ENCODE data around the gene CAMK2G. TPM values are rescaled to one million over a fixed set of nuclear protein-coding genes. Genes with fewer than 3 reads are reported as not detected.

The CAMK2G gene
- total RNA-seq, 2 experiments from 2014 or later, result 34.4 to 38.4 TPM

DNA sequence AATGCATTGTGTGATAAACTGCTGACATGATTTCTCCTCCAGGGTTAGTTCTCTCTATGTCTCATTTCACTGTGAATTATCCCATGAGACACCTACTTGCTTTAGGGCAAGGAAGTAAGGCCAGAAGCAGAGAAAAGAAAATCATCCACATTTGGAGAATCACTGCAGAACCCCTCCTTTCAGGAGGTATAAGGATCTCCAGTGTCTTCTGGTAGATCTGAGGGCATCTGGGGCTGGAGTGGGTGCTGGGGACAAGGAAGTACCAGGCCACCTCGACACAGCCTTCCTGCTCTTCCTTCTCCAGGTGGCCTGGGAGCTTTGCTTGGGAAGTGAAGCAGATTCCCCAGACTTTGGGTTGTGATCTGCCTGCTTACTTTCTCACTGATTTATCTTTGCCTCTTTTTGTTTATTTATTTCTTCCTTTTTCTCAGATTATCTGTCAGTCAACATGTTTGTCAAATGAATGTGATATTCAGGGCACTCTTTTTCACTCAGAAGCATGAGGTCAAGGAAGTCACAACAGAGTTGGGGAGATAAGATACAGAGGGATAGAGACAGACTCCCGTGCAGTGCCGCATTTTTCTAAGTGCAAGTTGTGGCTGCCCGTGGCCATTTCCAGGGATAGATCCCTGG, 12.4 kb upstream of the CAMK2G start:
- H3K4me1 Mint-ChIP-seq (ENCODE audit: low read depth), result peaks cover 10% of the 10 kb centered on the region

DNA sequence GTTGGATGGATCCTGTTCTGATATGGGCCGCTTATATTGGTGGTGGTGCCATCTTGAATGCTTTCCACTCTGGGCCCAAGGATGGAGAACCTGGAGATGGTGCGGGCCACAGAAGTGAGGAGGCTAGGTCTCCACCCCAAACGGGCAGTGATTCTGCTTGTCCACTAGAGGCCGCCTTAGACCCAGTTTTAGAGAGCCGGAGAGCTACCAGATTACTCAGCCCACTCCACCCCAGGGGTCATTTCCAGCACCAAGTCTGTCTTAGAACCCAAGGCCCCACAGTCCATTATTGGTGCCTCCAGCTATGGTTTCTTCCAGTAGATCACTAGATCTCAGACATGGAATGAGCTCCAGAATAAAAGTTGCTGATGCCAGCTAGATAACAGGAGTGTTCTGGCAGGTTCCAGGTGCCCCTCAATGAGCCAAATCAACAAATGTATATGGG, 11.8 kb upstream of the CAMK2G start:
- H3K9me3 Mint-ChIP-seq, result no peaks in the 10 kb centered on the region
- Histone ChIP-seq H3K27ac (ENCODE audit: low read depth in 1 of 2, low read length in 2 of 2) (no peak overlapping the region), H3K27me3 (ENCODE audit: control insufficient read depth in 1 of 2, insufficient read depth in 2 of 2, low read length in 2 of 2) (no peaks in the 10 kb centered on the region), H3K4me1 (ENCODE audit: insufficient read depth, low read length) (peaks cover 7% of the 10 kb centered on the region), H3K9me3 (ENCODE audit: control insufficient read depth in 1 of 2, insufficient read depth in 1 of 2, low read length in 2 of 2) (no peaks in the 10 kb centered on the region), H3K36me3 (ENCODE audit: insufficient read depth, low read length) (no peaks in the 10 kb centered on the region), H3K4me3 (ENCODE audit: low read length) (no peak overlapping the region)
- ATAC-seq (ENCODE audit: poor library complexity) (peak; percentile 97), DNase-seq (peak; percentile 47 to 86 (median 58))
- H3K27ac Mint-ChIP-seq, result no peak overlapping the region
- H3K36me3 Mint-ChIP-seq (ENCODE audit: low read depth), result no peaks in the 10 kb centered on the region
- POLR2A ChIA-PET, result interaction anchor here (0.6 to 1.2 kb wide), 11 partner anchors 11 to 808 kb away, joined by 3 to 19 read pairs (median 3); no protein-coding TSS in a partner anchor
- no peak overlapping the region for H3K4me3 Mint-ChIP-seq
- TF ChIP-seq, protein P1, sequence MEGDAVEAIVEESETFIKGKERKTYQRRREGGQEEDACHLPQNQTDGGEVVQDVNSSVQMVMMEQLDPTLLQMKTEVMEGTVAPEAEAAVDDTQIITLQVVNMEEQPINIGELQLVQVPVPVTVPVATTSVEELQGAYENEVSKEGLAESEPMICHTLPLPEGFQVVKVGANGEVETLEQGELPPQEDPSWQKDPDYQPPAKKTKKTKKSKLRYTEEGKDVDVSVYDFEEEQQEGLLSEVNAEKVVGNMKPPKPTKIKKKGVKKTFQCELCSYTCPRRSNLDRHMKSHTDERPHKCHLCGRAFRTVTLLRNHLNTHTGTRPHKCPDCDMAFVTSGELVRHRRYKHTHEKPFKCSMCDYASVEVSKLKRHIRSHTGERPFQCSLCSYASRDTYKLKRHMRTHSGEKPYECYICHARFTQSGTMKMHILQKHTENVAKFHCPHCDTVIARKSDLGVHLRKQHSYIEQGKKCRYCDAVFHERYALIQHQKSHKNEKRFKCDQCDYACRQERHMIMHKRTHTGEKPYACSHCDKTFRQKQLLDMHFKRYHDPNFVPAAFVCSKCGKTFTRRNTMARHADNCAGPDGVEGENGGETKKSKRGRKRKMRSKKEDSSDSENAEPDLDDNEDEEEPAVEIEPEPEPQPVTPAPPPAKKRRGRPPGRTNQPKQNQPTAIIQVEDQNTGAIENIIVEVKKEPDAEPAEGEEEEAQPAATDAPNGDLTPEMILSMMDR (IDR thresholded peaks at IDR 0.05), result peak; percentile 89
- no peaks in the 10 kb centered on the region for H3K27me3 Mint-ChIP-seq
- peaks cover 10% of the 10 kb centered on the region for H3K4me1 Mint-ChIP-seq (ENCODE audit: low read depth)
- CTCF ChIA-PET, result interaction anchor here (0.6 to 4.2 kb wide), 14 partner anchors 9 to 303 kb away, joined by 3 to 62 read pairs (median 4); no protein-coding TSS in a partner anchor
- intact Hi-C loops (cut with DNase I, micrococcal nuclease), result loop anchor here (1.0 to 10.0 kb wide), 4 partner anchors 54 to 349 kb away; no protein-coding TSS in a partner anchor

More for the DNA sequence above, 12.4 kb upstream of the CAMK2G start:
- Histone ChIP-seq H3K9me3 (ENCODE audit: control insufficient read depth in 1 of 2, insufficient read depth in 1 of 2, low read length in 2 of 2) (no peaks in the 10 kb centered on the region), H3K27ac (ENCODE audit: low read depth in 1 of 2, low read length in 2 of 2) (no peak overlapping the region), H3K4me3 (ENCODE audit: low read length) (no peak overlapping the region), H3K27me3 (ENCODE audit: control insufficient read depth in 1 of 2, insufficient read depth in 2 of 2, low read length in 2 of 2) (no peaks in the 10 kb centered on the region), H3K36me3 (ENCODE audit: insufficient read depth, low read length) (no peaks in the 10 kb centered on the region), H3K4me1 (ENCODE audit: insufficient read depth, low read length) (peaks cover 7% of the 10 kb centered on the region)
- Mint-ChIP-seq H3K36me3 (ENCODE audit: low read depth) (no peaks in the 10 kb centered on the region), H3K9me3 (no peaks in the 10 kb centered on the region), H3K27me3 (no peaks in the 10 kb centered on the region), H3K4me3 (no peak overlapping the region), H3K27ac (no peak overlapping the region)
- no peak for ATAC-seq (ENCODE audit: poor library complexity)
- ChIA-PET CTCF (interaction anchor here (0.6 to 4.2 kb wide), 14 partner anchors 9 to 302 kb away, joined by 3 to 62 read pairs (median 4); no protein-coding TSS in a partner anchor), POLR2A (interaction anchor here (0.6 to 1.2 kb wide), 11 partner anchors 12 to 807 kb away, joined by 3 to 19 read pairs (median 3); no protein-coding TSS in a partner anchor)
- DNase-seq, result no peak
- TF ChIP-seq, protein P1 (IDR thresholded peaks at IDR 0.05), result no peak
- intact Hi-C loops (cut with DNase I, micrococcal nuclease), result loop anchor here (1.0 to 10.0 kb wide), 4 partner anchors 54 to 348 kb away; no protein-coding TSS in a partner anchor

DNA sequence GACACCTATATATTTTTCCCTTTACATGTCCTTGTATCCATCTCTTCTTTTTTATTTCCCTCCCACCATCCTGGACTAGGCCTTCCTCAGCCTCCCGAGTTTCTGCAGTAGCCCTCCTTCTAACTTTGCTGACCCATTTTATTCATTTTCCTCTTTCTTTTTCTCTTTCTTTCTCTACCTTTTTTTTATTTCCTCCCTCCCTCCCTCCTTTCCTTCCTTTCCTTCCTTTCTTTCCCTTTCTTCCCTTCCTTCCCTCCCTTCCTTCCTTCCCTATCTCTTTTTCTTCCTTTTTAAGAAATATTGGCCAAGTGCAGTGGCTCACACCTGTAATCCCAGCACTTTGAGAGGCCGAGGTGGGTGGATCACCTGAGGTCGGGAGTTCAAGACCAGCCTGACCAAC, 9.7 kb upstream of the CAMK2G start:
- no peak overlapping the region for H3K4me3 ChIP-seq (ENCODE audit: low read length)
- intact Hi-C loops (cut with DNase I, micrococcal nuclease), result loop anchor here in 1 of 2 experiments (10.0 kb wide), 1 partner anchor 351 kb away; no protein-coding TSS in a partner anchor
- Mint-ChIP-seq H3K4me1 (ENCODE audit: low read depth) (peaks cover 20% of the 10 kb centered on the region), H3K9me3 (no peaks in the 10 kb centered on the region), H3K36me3 (ENCODE audit: low read depth) (no peaks in the 10 kb centered on the region), H3K27me3 (no peaks in the 10 kb centered on the region), H3K27ac (no peak overlapping the region), H3K4me3 (no peak overlapping the region)
- no peaks in the 10 kb centered on the region for H3K36me3 ChIP-seq (ENCODE audit: insufficient read depth, low read length)
- POLR2A ChIA-PET, result interaction anchor here (0.7 kb wide), 1 partner anchor 68 kb away, joined by 3 read pairs; no protein-coding TSS in a partner anchor
- TF ChIP-seq, protein P1 (IDR thresholded peaks at IDR 0.05), result no peak
- peaks cover 18% of the 10 kb centered on the region for H3K4me1 ChIP-seq (ENCODE audit: insufficient read depth, low read length)
- CTCF ChIA-PET, result interaction anchor here (1.1 kb wide), 1 partner anchor 57 kb away, joined by 4 read pairs; no protein-coding TSS in a partner anchor
- no peaks in the 10 kb centered on the region for H3K27me3 ChIP-seq (ENCODE audit: control insufficient read depth in 1 of 2, insufficient read depth in 2 of 2, low read length in 2 of 2)
- H3K27ac ChIP-seq (ENCODE audit: low read depth in 1 of 2, low read length in 2 of 2), result no peak overlapping the region
- H3K9me3 ChIP-seq (ENCODE audit: control insufficient read depth in 1 of 2, insufficient read depth in 1 of 2, low read length in 2 of 2), result no peaks in the 10 kb centered on the region
- DNase-seq, result no peak
- no peak for ATAC-seq (ENCODE audit: poor library complexity)

Data from CD4-positive, alpha-beta T cell (primary cell).